ENCODE results near the gene SSTR5.

DNA sequence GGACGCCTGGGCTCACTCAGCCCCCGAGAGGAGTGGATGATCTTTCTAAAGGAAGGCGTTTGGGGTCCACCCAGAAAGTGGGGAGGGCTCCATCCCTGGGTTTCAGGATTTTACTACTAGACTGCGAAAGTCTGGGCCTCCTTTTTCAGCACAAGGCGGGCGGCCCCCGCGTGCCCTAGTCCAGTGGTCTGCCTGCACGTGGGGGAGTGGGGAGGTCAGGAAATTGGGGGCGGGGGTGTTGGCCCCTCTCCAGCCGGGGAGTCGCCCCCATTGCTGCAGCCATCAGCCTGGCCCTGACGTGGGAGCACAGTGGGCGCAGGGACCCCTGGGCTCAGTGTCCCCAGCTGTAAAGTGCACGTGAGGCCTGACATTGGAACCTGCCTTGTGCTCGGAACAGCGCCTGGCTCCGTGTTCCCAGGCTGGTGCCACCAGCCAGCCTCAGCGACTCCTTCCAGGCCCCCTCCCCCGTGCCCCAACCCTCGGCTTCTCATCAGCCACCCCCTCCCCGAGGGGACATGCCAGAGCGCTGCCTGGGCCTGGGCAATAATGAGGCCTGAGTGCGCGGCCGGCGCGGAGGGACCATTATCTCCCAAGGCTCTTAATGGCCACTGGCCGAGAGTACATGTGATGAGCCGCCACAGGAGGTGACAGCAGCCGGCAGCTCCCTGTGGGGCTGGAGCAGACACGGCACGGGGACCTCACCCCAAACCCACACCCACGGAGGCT, 25.9 kb downstream of the SSTR5 start:
- TF ChIP-seq RAD21 (IDR thresholded peaks at IDR 0.05), result no peak
- no peak for TF ChIP-seq FOXA2 (IDR thresholded peaks at IDR 0.05)
- no peak for TF ChIP-seq EGR1 (IDR thresholded peaks at IDR 0.05; ENCODE audit: low read depth in 2 of 2)
- TF ChIP-seq HNF4G (IDR thresholded peaks at IDR 0.05), result no peak
- TF ChIP-seq, protein P1, sequence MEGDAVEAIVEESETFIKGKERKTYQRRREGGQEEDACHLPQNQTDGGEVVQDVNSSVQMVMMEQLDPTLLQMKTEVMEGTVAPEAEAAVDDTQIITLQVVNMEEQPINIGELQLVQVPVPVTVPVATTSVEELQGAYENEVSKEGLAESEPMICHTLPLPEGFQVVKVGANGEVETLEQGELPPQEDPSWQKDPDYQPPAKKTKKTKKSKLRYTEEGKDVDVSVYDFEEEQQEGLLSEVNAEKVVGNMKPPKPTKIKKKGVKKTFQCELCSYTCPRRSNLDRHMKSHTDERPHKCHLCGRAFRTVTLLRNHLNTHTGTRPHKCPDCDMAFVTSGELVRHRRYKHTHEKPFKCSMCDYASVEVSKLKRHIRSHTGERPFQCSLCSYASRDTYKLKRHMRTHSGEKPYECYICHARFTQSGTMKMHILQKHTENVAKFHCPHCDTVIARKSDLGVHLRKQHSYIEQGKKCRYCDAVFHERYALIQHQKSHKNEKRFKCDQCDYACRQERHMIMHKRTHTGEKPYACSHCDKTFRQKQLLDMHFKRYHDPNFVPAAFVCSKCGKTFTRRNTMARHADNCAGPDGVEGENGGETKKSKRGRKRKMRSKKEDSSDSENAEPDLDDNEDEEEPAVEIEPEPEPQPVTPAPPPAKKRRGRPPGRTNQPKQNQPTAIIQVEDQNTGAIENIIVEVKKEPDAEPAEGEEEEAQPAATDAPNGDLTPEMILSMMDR (IDR thresholded peaks at IDR 0.05; ENCODE audit: low read depth, low read length, missing input control), result no peak
- TF ChIP-seq, protein P2, sequence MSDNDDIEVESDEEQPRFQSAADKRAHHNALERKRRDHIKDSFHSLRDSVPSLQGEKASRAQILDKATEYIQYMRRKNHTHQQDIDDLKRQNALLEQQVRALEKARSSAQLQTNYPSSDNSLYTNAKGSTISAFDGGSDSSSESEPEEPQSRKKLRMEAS (IDR thresholded peaks at IDR 0.05), result no peak
- TF ChIP-seq, protein P3, sequence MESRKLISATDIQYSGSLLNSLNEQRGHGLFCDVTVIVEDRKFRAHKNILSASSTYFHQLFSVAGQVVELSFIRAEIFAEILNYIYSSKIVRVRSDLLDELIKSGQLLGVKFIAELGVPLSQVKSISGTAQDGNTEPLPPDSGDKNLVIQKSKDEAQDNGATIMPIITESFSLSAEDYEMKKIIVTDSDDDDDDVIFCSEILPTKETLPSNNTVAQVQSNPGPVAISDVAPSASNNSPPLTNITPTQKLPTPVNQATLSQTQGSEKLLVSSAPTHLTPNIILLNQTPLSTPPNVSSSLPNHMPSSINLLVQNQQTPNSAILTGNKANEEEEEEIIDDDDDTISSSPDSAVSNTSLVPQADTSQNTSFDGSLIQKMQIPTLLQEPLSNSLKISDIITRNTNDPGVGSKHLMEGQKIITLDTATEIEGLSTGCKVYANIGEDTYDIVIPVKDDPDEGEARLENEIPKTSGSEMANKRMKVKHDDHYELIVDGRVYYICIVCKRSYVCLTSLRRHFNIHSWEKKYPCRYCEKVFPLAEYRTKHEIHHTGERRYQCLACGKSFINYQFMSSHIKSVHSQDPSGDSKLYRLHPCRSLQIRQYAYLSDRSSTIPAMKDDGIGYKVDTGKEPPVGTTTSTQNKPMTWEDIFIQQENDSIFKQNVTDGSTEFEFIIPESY (IDR thresholded peaks at IDR 0.05), result no peak
- TF ChIP-seq HNF4A (conservative IDR thresholded peaks at IDR 0.05), result no peak

All from liver (tissue), 3 donors.